ENCODE measurements around the gene BAD. TPM values are rescaled to one million over a fixed set of nuclear protein-coding genes. Genes with fewer than 3 reads are reported as not detected.

BAD gene
- total RNA-seq, 1 experiment from 2014 or later = 23.3 TPM

- H3K79me2 ChIP-seq (ENCODE audit: insufficient read depth, low read length) = peaks cover 3% of the 10 kb centered on the region; the same call in 1 of the 2 replicates
- H2AFZ ChIP-seq (ENCODE audit: low read length) = no peak overlapping the region
- DNase-seq = no peak
- Mint-ChIP-seq H3K27ac (no peak overlapping the region), H3K36me3 (ENCODE audit: insufficient read depth in 1 of 3, low read depth in 3 of 3) (peaks cover 3 to 7% (median 6%) of the 10 kb centered on the region in 3 experiments; a peak in 5 of 7 replicates), H3K4me3 (peak overlapping the region in 1 of 2 experiments; percentile 91; a peak in 1 of 5 replicates), H3K4me1 (peaks cover 21 to 22% of the 10 kb centered on the region in 2 experiments), H3K9me3 (peaks cover 0 to under 1% of the 10 kb centered on the region in 2 experiments; a peak in 2 of 5 replicates), H3K27me3 (ENCODE audit: low read depth) (peaks cover 53% of the 10 kb centered on the region)
- no peak overlapping the region for H4K91ac ChIP-seq (ENCODE audit: insufficient read length, low read depth, low read length)
- H3K9ac ChIP-seq (ENCODE audit: extremely low read depth, insufficient read length, low read length) = no peak overlapping the region
- H4K20me1 ChIP-seq (ENCODE audit: control insufficient read depth, insufficient read depth, insufficient read length) = no peaks in the 10 kb centered on the region
- peaks cover 23% of the 10 kb centered on the region for H3K27me3 ChIP-seq (ENCODE audit: insufficient read depth, low read length)
- H2BK5ac ChIP-seq (ENCODE audit: insufficient read length, low read length) = no peak overlapping the region
- H2AK5ac ChIP-seq (ENCODE audit: insufficient read length, low read length) = no peak overlapping the region
- H2BK120ac ChIP-seq (ENCODE audit: low read depth, low read length, poor library complexity, severe bottlenecking) = no peak overlapping the region
- H4K8ac ChIP-seq (replicated peaks; ENCODE audit: insufficient read length, low read depth, low read length) = no peak overlapping the region
- no peak overlapping the region for H3K14ac ChIP-seq (ENCODE audit: insufficient read depth, low read length)
- H3K18ac ChIP-seq (ENCODE audit: insufficient read length, low read depth, low read length) = no peak overlapping the region
- no peak overlapping the region for H3K4ac ChIP-seq (ENCODE audit: low read depth, low read length)
- H3T11ph ChIP-seq (ENCODE audit: low read length) = no peak overlapping the region
- H3K27ac ChIP-seq (ENCODE audit: insufficient read length, low read depth, low read length) = no peak overlapping the region
- H4K5ac ChIP-seq (ENCODE audit: insufficient read length, low read depth, low read length) = no peak overlapping the region
- H3K23me2 ChIP-seq (ENCODE audit: insufficient read length, low read depth, low read length, poor library complexity, severe bottlenecking) = peaks cover 22% of the 10 kb centered on the region
- no peak overlapping the region for H2BK12ac ChIP-seq (ENCODE audit: insufficient read length, low read depth, low read length)
- peaks cover 5% of the 10 kb centered on the region for H3K79me1 ChIP-seq (ENCODE audit: insufficient read depth, low read depth, low read length, poor library complexity, severe bottlenecking)
- H3K56ac ChIP-seq (ENCODE audit: insufficient read length, low read depth, low read length) = no peak overlapping the region
- peaks cover 2% of the 10 kb centered on the region; the same call in 1 of the 2 replicates for H3K4me1 ChIP-seq (ENCODE audit: insufficient read depth, low read length)
- WGBS (ENCODE audit: extremely low coverage, insufficient read length, low lambda C conversion rate) = no CpG with 5 or more reads among the region's 13 CpGs
- no peak overlapping the region for H3K23ac ChIP-seq (ENCODE audit: insufficient read length, low read depth, low read length)
- no peak overlapping the region for H2BK15ac ChIP-seq (ENCODE audit: low read depth, low read length)
- H3K9me3 ChIP-seq (ENCODE audit: control insufficient read depth, low read depth, low read length) = no peaks in the 10 kb centered on the region
- no peak for TF ChIP-seq CTCF (conservative IDR thresholded peaks at IDR 0.05)
- H3K4me2 ChIP-seq (ENCODE audit: insufficient read depth, insufficient read length, low read length) = no peak overlapping the region
- no peak overlapping the region for H2BK20ac ChIP-seq (ENCODE audit: low read depth, low read length, poor library complexity, severe bottlenecking)
Measured at GRCh38 chr11:64303109-64304031, 18.9 kb upstream of the BAD start.
